Stimulated activated CD4-positive, alpha-beta T cell treated with anti-CD3 and anti-CD28 coated beads, Interleukin-12 subunit alpha, Interleukin-12 subunit beta, amount 100 ng/mL, for 4 hours (primary cell): ENCODE measurements around the gene SETD5.
"Not testable (repeated sequence)": the region's sequence is repeated elsewhere in the genome, so short reads cannot be mapped to it uniquely, and the experiment has no call there.

Experiments used
- DNase-seq: peaks from one replicate; pipeline ENCODE4 v3.0.0-alpha.2; 2020

The SETD5 gene

DNA sequence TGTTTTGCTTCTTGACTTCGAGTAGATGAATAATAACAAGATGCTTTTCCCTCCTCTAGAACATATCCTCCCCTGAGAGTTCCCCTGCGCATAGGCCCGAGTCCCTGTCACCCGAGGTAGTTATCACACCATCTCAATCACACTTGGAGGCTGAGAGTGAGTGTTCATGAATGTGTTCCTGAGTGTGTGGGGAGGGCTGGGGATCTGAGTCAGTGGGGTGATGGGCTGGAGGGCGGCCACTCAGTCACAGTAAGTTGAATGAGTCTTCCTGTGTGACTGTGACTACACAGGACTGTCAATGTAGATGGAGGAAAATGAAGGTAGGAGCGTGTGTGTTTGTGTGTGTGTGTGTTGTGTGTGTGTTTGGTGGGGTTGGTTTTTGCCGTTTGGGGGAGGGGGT, 71.0 kb downstream of the SETD5 start:
- DNase-seq, result no peak

DNA sequence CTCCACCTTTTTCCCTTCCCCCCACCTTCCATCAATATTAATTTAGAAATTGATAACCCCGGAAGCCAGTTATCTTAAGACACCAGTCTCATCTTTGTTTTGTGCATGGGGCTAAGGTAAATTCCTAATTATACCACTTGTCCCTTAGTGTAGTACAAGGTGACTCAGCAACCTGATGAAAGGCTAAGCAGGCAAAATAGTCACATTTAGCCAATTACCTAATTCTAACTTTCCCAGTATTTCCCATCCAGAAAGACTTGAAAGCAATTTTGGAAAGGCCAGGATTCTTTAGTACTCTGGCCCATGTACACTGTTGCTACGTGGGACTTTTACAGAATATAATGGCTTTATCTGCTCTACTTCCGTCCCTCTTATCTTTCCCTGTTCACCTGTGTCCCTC, 72.6 kb downstream of the SETD5 start:
- no peak for DNase-seq

DNA sequence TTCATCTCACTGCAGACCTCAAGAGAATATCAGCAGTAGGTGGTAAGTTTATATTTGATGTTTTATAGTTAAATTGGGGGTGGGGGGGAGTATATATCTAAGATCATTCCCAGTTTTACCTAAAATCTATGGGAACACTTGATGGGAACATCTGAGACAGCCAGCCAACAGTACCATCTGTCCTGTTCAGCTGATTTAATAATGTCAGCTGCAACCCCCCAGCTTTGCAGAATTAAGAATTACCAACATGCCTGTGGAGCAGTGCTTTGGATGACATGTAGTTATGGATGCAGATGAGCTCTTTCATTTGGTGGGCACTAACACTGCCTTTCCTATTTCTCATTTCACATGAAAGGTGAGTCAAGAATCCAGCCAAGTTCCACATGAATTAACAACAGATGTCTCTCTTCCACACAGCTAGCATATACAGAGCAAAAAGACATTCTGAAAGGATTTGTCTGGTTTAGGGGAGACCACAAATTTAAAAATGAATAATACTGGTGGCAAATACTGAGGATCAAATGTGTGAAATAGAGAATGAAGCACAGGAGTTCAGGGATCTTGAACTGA, 76.2 kb downstream of the SETD5 start:
- DNase-seq, result no peak

DNA sequence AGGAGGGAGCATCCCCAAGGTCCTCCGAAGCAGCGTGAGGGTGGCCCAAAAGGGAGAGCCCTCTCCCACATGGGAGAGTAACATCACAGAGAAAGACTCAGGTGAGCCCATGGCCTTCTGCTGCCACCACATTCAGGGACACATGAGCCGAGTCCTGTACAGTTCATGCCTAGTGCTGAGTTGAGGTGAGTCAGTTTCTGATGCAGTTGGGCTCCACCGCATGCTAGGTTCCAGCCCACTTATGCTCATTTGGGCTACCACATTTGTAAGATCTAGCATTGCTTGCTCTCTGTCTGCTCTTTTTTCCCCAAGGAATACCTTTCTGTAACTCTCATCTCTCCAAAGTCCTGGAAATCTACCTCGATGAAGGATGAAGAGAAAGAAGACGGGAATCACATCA, 77.1 kb downstream of the SETD5 start:
- DNase-seq, result no peak

DNA sequence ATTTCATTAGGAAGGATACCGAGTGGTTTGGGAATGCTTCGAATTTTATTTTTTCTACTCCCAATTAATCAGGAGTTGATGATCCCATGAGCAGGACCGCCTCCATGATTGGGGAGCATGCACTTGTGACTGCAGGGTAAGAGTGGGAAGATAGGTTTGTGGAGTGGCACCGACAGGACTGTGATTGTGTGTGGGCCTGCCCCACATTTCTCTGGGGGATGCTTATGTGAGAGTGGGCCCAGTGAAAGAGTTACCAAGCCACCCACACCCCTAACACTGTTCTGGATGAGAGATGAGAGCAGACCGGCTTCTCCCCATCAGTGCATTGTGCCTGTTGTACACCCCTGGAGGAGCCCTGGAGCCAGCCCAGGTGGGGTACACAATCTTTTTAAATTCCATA, 79.5 kb downstream of the SETD5 start:
- no peak for DNase-seq

DNA sequence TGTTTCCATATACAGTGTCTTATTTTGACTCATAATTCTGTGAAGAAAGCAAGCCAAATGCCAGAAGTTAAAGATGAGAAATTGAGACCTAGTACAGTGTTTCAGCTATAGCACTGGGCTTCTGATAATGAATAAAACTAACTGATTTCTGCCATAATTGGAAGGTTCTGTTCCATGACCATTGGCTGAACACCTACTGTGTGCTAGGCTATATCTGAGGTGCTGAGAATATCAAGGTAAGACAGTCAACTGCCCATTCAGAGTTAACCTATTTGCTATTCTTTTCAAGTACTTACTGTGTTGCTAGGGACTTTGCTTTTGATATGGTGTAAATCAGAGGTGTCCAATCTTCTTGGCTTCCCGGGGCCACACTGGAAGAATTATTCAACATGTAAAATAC, 82.8 kb downstream of the SETD5 start:
- no peak for DNase-seq

DNA sequence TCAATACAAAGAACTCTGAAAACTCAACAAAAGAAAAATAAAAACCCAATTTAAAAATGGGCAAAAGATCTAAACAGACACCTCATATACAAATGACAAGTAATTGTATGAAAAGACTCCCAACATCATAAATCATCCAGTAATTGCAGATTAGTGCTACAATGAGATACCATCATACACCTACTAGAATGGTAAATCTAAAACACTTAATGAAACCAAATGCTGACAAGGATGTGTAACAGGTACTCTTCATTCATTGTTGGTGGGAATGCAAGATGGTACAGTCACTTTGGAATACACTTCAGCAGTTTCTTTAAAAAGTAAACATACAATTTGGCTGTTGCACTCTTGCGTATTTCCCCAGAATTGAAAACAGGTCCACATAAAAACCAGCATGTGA, 87.8 kb downstream of the SETD5 start:
- DNase-seq, result no peak

DNA sequence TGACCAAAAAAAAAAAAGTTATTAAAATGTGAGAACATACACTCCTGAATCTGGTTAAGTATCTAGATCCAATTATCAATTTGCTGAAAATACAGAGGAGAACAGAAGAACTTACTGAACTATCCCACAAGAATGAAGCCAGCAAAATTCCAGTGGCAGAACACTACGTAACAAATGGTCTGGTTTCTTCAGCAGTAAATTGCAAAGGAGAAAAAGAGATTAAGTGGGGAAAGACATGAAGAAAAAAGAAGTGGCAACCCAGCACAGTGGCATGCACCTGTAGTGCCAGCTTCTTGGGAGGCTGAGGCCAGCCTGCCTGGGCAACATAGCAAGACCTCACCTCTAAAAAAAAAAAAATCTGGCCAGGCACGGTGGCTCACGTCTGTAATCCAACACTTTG, 94.1 kb downstream of the SETD5 start:
- no peak for DNase-seq

DNA sequence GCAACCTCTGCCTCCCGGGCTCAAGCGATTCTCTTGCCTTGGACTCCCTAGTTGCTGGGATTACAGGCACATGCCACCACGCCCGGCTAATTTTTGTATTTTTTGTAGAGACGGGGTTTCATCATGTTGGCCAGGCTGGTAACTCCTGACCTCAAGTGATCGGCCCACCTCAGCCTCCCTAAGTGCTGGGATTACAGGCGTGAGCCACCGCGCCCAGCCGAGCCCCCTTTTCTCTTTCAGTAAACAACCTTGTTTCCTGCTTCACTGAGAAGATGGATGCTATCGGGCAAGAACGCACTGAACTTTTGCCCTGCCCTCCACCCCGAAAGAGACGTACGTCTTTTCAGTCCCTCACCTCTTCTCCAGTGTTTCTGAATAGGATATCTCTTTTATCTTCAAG, 96.6 kb downstream of the SETD5 start:
- DNase-seq, result not testable (repeated sequence)

DNA sequence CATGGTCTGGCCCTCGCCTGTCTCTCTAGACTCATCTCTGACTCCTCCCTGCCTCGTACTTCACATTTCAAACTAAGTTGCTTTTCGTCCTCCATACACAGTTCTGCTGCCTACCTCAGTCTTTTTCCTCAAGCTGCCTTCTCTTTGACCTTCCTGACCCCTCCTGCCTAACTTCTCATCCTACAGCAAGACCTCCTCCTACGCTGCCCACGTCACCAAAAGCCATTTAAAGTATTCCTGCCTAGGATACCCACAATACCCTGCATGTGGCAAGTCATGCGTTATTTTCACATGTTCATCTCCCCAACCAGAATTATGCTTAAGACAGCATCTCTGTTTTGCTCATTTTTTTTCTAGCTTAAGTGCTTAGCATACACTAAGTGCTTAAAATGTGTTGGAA, 99.5 kb downstream of the SETD5 start:
- DNase-seq, result no peak

DNA sequence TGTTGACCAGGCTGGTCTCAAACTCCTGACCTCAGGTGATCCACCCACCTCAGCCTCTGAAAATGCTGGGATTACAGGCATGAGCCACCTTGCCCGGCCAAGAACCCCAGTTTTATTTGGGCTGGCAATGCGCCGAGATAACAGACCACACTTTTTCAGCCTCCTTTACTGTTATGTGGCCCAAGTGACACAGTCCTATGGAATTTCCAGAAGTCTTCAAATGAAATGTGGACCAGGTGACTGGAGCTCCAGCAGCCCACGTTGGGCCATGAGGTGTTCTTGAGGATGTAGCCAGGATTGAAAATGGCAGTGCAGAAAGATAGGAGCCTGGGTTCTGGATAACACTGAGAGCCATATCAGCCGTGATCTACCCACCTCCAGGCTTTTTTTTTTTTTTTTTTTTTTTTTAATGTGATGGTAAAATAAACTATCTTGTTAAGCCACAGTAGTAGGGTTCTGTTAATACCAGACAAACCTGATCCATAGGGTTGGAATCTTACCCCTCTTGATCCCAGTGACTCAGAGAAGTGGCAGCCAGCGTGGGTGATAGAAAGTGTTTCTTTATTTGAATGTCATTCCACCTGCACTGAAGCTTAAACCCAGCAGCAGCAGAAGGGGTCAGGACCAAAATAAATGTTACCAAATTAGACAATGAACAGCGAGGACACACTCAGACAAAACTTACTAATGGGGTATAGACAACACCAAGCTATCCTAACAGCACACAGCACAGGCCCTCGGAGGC, 100.6 kb downstream of the SETD5 start:
- DNase-seq, result no peak

DNA sequence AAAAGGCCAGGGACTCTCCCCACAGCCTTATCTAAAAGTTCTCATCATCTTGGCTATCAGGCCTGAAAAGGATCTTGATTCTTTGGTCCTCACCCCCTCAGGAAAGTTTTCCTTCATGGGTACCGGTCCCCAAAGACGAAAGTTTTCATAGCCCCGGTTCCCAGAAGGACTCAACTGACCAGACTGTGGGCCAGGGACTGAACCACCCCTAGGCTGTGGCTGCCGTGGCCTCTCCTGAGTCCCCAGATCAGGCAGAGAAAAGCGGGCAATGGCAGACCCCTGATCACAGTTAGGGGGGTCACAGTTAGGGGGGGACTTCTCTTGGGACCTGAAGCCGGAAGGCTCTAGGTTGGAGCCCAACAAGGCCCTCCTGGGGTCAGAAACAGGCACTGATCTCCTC, 101.4 kb downstream of the SETD5 start:
- DNase-seq, result no peak

DNA sequence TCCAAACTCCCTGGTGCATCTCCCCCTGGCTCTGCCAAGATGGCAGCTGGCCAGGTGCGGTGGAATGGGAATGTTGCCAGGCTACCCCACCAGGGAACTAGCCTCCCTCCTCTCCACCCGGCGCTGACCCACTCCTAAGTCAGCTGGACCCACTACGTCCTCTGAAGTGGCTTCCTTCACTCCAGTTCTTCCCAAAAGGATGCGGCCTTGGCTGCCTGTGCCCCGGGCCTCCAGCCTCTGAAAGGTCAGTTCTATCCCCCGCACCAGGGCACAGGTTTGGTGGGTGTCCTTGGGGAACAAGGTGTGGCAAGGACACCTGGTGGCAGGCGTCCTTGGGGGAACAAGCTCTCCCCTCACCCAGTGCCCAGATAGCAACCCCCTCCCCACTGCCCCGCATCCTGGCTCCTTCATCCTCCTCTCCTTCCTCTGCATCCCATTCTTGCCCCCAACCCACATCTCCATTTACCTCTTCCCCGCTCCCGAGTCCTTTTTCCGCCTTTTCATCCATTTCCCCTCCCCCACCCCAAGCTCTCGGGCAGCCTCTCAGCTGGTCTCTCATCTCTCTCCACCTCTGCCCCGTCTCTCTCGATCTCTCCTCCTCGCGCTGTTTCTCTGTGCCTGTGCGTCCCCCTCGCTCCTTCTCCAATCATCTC, 102.2 kb downstream of the SETD5 start:
- DNase-seq, result no peak

DNA sequence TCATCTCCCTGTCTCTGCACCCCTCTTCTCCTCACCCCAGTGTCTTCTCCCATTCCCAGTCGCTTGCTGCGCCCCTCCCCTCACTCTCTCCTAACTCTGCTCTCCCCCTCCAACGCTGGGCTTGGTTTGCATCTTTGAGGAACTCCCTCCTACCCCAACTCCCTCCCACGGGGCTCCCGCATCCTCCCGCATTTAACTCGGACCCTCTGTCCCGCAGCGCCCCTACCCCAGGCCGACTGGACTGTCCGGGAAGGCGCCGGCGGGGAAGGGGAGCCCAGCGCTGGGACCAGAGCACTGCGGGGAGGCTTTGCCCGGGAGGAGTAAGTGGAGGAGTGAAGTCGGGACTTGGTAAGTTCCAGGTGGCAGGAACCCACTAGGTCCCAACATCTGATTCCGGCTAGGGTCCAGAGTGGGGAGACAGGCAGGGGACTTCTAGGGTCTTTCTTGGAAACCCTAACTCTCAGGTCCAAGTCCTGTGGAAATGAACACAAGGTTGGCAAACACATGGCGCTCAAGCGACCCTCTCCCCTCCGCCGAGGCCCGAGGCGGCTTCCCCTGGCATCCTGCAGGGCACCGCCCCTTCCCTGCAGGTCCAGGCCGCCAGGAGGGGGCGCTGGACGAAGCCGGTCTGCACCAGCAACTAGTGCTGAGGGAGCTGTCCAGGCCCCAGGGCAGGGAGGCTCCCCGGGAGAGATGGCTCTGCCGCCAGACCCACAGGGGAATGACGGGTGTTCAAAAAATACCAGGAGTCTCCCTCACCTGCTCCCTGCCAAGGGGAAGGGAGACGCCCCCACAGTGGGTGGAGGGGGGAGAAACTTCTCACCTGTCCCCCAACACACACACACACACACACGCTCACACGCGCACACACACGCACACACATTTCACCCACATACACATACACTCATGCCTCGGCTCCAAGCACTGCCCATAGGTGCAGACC, 103.0 kb downstream of the SETD5 start:
- DNase-seq, result peak; percentile 63

DNA sequence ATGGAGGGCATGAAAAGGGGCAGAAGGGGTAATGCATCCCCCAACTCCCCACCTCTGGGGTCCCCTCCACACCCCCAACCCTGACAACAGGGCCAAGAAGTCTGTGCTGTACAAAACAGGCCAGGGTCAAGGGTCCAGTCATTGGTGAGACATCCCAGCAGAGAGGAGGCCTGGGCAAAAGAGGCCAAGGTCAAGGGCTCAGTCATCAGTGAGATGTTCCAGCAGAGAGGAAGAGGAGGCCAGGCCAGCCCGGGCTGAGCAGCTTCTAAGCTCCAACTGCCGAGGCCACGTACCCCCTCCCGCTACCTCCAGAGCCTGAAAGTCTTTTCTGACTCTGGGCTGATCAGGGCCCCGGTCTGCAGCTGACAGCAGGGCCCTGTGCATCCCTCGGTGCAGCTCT, 103.8 kb downstream of the SETD5 start:
- DNase-seq, result no peak

DNA sequence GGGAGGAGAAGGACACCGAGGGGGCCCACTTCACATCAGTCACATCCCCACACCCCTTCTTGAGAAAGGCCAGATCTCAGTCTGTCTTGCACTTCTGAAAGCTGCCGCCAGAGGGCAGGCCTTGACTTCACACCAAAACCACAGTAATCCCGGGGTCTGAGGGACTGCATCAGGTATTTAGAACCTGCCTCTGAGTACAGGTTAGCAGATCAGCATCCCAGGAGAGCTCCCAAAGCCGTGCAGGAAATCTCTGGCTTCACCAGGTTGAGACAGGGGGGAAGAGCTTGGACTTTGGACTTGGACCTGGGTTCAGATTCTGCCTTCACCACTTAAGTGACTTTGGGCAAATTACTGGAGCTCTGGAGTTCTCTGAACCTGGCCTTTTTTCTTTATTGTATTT, 105.9 kb downstream of the SETD5 start:
- DNase-seq, result peak; percentile 67

DNA sequence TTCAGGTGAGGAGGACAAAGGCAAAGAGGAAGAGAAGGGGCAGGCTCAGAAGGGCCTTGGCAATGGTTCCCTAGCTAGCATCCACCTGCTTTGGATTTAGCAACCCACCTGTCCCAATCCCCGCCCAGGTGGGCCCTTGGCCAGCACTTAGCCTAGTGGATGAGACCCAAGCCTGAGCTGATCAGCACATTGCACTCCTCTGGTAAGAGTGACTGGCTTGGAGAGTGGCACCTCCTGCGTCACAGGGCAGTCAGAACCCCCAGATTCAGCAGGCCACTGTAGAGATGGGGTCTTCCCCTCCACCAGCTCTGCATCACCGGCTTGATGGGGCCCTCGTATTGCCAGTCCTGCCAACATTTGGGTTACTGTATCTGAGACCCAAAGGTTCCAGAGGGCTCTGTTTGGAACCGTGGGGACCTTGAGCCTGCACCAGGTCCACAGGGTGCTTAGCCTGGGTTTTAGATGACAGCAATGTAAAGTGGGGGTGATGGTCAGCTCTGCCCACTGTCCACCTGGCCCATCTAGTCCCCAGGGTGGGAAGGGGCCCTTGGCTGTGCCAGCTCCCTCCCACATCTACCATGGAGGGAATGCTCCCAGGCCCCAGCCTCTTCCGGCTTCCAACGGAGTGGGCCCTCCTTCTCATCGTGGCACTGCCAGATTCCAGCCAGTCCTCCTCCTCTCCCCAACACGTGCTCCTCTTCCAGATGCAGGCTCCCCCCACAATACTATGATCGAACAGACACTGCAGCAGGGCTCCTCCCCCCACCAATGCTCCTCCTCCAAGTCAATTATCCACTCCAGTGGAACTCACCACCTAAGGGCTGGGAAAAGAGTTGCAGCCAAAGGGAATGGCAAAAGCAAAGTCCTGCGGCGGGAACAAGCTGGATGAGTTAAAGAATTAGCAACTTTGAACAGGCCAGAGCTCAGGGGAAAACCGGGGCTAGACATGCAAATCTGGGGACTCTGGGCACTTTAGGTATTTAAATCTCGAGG, 110.5 kb downstream of the SETD5 start:
- no peak for DNase-seq

DNA sequence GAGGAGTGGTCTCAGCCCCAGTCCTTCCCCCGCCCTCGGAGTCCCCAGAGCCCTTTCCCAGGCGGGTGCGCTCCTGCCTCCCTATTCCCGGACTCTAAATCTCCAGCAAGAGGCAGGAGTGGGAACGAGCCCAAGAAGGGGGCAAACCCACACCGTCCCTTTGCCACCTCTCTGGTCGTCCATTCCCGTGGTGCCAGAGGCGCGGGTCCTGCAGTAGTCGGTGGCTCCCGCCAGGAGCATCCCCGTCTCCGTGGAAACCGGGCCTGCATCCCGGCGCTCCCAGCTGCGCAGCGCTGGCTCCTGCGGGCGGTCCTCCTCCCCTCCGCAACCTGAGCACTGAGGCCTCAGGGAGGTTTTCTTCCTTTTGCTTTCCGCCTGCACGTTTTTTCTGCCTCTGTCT, 111.4 kb downstream of the SETD5 start:
- DNase-seq, result no peak

DNA sequence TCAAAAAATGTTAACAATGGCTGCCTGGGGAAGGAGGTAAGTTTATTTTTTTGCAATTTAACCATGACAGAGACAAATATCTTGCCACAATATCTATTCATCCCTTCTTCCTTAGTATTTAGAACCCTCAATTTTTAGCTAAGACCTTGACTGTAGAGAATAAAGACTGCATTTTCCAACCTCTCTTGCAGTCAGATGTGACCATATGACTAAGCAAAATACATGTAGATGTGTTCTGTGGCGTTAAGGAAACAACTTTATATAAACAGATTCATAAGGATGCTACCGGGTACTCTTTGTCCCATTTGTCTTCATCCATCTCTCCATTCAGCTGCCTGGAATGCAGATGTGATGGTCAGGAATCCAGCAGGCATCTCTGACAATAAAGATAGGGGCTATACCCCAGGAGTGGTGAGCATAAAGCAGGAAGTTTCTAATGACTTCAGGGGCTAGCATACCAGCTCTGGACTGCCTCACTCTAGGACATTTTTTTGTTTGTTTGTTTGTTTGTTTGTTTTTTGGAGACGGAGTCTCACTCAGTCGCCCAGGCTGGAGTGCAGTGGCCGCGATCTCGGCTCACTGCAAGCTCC, 115.1 kb downstream of the SETD5 start:
- no peak for DNase-seq

DNA sequence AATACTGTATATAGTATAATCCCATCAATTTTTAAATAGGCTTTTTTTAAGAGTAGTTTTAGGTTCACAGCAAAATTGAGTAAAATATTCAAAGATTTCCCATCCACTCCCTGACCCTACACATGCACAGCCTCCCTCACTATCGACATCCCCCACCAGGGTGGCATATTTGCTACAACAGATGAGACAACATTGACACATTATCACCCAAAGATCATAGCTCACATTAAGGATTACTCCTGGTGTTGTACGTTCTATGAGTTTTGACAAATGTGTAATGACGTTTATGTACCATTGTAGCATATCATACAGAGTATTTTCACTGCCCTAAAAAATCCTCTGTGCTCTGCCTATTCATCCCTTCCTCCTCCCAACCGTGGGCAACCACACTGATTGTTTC, 116.9 kb downstream of the SETD5 start:
- no peak for DNase-seq

DNA sequence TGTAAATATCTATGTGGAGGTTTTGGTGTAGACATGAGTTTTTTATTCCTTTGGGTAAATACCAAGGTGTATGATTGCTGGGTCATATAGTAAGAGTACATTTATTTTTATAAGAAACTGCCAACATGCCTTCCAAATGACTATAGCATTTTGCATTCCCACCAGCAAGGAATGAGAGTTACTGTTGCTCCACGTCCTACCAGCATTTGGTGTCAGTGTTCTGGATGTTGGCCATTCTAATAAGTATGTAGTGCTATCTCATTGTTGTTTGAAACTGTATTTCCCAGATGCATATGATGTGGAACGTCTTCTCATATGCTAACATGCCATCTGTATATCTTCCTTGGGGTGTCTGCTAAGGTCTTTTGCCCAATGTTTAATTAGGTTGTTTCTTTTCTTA, 117.5 kb downstream of the SETD5 start:
- no peak for DNase-seq

DNA sequence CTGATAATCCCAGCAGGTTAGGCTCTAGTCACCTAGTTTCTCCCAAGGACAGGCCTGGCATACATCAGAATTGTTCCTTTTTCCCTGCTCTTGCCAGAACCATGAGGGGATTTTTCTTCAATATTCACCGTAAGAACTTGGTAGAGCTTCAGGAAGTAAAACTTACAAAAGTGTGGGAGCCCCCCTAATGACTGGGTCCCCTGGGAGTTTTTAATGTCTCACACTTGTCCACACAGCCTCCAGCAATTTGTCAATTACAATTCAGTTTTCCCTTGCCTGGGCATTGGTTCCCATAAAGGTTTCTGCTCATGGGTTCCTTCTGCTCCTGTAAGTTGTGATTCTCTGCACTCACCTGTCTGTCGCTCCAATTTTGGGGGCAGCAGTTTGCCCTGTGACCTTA, 127.7 kb downstream of the SETD5 start:
- DNase-seq, result no peak
